HG03064 (cell line): Measurements from ENCODE around the gene ASB13.
"Not testable (repeated sequence)": the region's sequence is repeated elsewhere in the genome, so short reads cannot be mapped to it uniquely, and the experiment has no call there.

Experiments used
- ATAC-seq: cut with Tn5 transposase; IDR thresholded peaks from one replicate; pipeline ENCODE4 v1.9.1; 2021; ENCODE audit warnings: low read depth; ENCODE audit not compliant: unreplicated experiment

ASB13 gene

GRCh38 chr10:5593347-5593746 lies 73.0 kb downstream of the ASB13 start:
- ATAC-seq, result not testable (repeated sequence)

DNA sequence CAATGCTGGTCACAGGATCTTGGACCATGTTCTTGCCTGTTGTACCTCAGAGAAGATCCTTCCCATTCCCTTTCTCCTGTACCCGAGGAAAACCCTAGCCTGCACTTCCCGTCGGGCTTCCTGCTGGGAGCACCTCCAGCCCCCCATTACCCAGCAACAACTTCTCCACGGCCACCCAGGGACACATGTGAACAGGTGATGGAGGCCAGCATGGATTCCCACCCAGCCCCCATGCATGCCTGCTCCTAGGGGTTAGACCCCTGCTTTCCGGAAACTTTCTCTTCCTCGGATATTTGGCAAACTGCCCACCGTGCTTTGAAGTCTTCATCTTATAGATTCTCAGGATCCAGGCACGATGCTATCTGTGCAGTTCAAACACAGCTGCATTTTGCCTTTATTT lies 74.3 kb downstream of the ASB13 start:
- ATAC-seq, result no peak

GRCh38 chr10:5591336-5591824 lies 75.0 kb downstream of the ASB13 start:
- no peak for ATAC-seq

DNA sequence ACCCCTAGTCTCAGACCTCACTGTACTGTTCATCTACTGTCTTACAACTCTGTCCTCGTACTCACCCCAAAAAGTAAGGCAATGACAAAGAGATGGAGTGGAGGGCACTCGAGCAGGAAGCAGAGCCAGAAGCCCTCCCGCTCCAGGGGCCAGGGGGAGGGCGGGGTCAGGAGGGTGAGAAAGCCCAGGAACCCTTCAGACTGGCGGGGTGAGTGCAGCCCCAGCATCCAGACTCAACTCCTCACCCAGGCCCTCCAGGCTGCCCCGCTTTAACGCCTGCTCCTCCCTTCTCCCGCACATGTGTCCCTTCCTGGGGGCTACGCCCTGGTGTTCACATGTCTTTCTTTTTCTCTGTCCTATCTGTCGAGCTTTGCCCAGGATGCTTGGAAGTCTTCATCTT lies 75.6 kb downstream of the ASB13 start:
- ATAC-seq, result no peak

DNA sequence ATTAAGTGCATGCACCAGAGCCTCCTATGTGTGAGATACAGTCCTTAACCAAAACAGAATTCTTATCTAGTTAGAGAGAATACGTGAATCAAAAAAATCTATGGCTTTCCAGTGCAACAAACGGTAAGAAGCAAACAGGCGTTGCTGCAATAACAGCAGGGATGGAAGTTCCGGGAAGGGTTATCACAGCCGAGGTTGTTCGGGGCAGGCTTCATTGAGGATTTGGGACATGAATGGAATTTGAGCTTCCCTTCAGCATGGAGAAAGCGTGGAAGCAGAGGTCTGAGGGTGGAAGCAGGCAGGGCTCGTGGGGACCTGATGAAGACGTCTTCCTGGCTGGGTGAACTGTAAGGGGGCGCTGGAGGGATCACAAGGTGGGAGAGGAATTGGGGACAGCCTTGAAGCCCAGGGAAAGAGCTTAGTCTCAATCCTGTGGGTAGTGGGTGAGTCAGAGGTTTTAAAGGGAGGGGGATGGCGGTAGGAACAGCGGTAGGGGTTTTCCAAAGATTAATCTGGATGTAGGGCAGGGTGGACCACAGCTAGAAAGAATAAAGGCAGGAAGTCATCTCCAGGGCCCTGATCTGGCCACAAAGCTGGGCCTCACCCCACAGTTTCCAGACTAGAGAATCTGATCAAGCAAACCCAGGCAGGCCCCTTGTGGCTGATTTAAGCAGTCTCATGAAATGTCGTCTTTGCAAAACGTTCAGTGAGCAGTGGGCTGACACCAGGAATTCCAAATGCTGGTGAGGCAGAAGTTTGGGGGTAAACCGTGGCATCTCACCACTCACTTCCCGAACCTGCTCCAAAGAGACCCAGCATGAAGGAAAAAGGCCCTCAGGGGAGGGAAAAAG lies 76.5 kb downstream of the ASB13 start:
- ATAC-seq, result no peak

DNA sequence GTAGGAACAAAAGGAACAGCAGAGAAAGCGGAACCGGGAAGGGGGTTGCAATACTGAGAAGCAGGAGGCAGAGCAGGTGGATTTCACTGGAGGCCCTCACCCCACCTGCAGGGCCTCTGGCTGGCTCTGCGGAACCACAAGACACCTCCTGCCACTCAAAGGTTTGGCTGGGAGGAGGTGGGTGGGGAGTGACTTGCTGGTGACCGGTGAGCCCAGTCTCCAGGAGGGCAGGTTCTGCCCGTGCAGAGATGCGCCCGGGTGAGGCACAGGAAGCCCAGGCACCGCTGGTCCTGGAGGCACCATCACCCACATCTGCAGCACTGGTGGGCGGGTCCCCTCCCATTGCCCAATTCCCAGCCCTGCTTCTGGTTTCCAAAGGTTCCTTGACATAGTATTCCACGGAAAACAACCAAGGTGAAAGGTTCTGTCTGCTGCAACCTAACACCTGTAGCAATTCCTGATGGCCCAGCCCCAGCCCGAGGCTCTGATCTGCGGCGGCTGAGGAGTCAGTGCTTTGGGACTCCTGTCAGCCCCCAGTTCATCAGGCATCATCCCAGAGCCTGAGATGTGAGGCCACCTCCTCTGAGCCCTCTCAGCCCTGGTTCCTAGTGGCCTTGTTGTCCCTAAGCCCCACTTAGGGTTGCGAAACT lies 77.3 kb downstream of the ASB13 start:
- no peak for ATAC-seq
